Neural cell (in vitro differentiated cells): ENCODE measurements around the gene HLA-A. TPM values are rescaled to one million over a fixed set of nuclear protein-coding genes. Genes with fewer than 3 reads are reported as not detected.

Experiments
- H2AFZ ChIP-seq: fragments of 200-600, 300-800 bp; sonication (generic), shearing (Covaris generic); 2 replicates; pipeline ENCODE4 v1.6.0; 2014; ENCODE audit warnings: low read depth, mild to moderate bottlenecking, antibody characterized with exemption, low read length, moderate library complexity
- H3F3A ChIP-seq: fragments of 200-600 bp; shearing (Covaris generic); 2 replicates; pipeline ENCODE4 v1.6.1; 2016; ENCODE audit warnings: mild to moderate bottlenecking, moderate library complexity, mixed read lengths, antibody characterized with exemption, low read length; ENCODE audit not compliant: insufficient read depth, poor library complexity, severe bottlenecking
- H3K27ac ChIP-seq: fragments of 200-600, 300-800 bp; sonication (generic), shearing (Covaris generic); 2 replicates; pipeline ENCODE4 v1.5.1; 2014; ENCODE audit warnings: mild to moderate bottlenecking, low read length, moderate library complexity
- H3K27me3 ChIP-seq: fragments of 300-800, 200-600 bp; sonication (generic), shearing (Covaris generic); 2 replicates; pipeline ENCODE4 v1.6.0; 2014; ENCODE audit warnings: mild to moderate bottlenecking, low read depth, low read length, moderate library complexity; ENCODE audit not compliant: insufficient read depth
- H3K36me3 ChIP-seq: fragments of 300-800, 200-600 bp; sonication (generic), shearing (Covaris generic); 2 replicates; pipeline ENCODE4 v1.5.1; 2014; ENCODE audit warnings: mild to moderate bottlenecking, antibody characterized with exemption, low read length, moderate library complexity; ENCODE audit not compliant: insufficient read depth
- H3K4me2 ChIP-seq: fragments of 300-800, 200-600 bp; sonication (generic), shearing (Covaris generic); 2 replicates; pipeline ENCODE4 v1.6.0; 2014; ENCODE audit warnings: mild to moderate bottlenecking, low read length
- H3K4me3 ChIP-seq: fragments of 300-800, 200-600 bp; sonication (generic), shearing (Covaris generic); 2 replicates; pipeline ENCODE4 v1.5.1; 2014; ENCODE audit warnings: mild to moderate bottlenecking, low read length, moderate library complexity
- H3K79me2 ChIP-seq: fragments of 200-600 bp; shearing (Covaris generic); replicated peaks from 2 replicates; pipeline ENCODE4 v1.6.0; 2014; ENCODE audit warnings: mild to moderate bottlenecking, low read length, moderate library complexity; ENCODE audit not compliant: insufficient read depth
- H3K9ac ChIP-seq: fragments of 300-800, 200-600 bp; sonication (generic), shearing (Covaris generic); 2 replicates; pipeline ENCODE4 v1.6.1; 2016; ENCODE audit warnings: mild to moderate bottlenecking, low read length, mixed read lengths
- H3K9me2 ChIP-seq: fragments of 200-600 bp; shearing (Covaris generic); 2 replicates; pipeline ENCODE4 v1.6.1; 2016; ENCODE audit warnings: mild to moderate bottlenecking, low read length, mixed read lengths; ENCODE audit not compliant: insufficient read depth
- H3K9me3 ChIP-seq: fragments of 200-600, 300-800 bp; sonication (generic), shearing (Covaris generic); 2 replicates; pipeline ENCODE4 v1.6.1; 2016; ENCODE audit warnings: mild to moderate bottlenecking, mixed run types, low read length, moderate library complexity, mixed read lengths
- H4K20me1 ChIP-seq: fragments of 200-600 bp; shearing (Covaris generic); 2 replicates; pipeline ENCODE4 v1.6.1; 2016; ENCODE audit warnings: mild to moderate bottlenecking, mixed run types; ENCODE audit not compliant: insufficient read depth
- CTCF ChIP-seq: fragments of 450-650 bp; IDR thresholded peaks from 2 replicates; pipeline ENCODE4 v1.5.1; 2014; ENCODE audit warnings: antibody characterized with exemption, mild to moderate bottlenecking, moderate library complexity; ENCODE audit not compliant: poor library complexity, severe bottlenecking
- EZH2 ChIP-seq: fragments of 200-600, 300-800 bp; shearing (Covaris generic), sonication (generic); IDR thresholded peaks from 2 replicates; pipeline ENCODE4 v1.6.1; 2014; ENCODE audit warnings: antibody characterized with exemption, low read length, borderline replicate concordance, mild to moderate bottlenecking; ENCODE audit not compliant: insufficient read depth, poor library complexity, severe bottlenecking
- MXI1 ChIP-seq: fragments of 450-650 bp; conservative IDR thresholded peaks from 2 replicates; pipeline ENCODE4 v1.6.1; 2014; ENCODE audit warnings: antibody characterized with exemption, mild to moderate bottlenecking; ENCODE audit not compliant: poor library complexity, severe bottlenecking
- POLR2AphosphoS5 ChIP-seq: IDR thresholded peaks from 2 replicates; pipeline ENCODE4 v1.6.1; 2012
- RAD21 ChIP-seq: fragments of 450-650 bp; conservative IDR thresholded peaks from 2 replicates; pipeline ENCODE4 v1.6.1; 2014; ENCODE audit warnings: antibody characterized with exemption, mild to moderate bottlenecking, moderate library complexity
- SMC3 ChIP-seq: fragments of 450-650 bp; conservative IDR thresholded peaks from 2 replicates; pipeline ENCODE4 v1.6.1; 2014; ENCODE audit warnings: antibody characterized with exemption, mild to moderate bottlenecking, moderate library complexity; ENCODE audit not compliant: poor library complexity
- TAF1 ChIP-seq: IDR thresholded peaks from 2 replicates; pipeline ENCODE4 v1.6.1; 2012; ENCODE audit warnings: low read depth
- polyA plus RNA-seq: library from polyadenylated mRNA; depleted of rRNA; stranded (reverse); fragments of >200 nt; gene quantifications from 2 replicates; pipeline ENCODE4 v1.2.3, GENCODE V29; 2014

HLA-A gene
- polyA plus RNA-seq, 1 donor from 2014 or later: 47.6 TPM

GRCh38 chr6:29917857-29918256 lies 24.5 kb upstream of the HLA-A start:
- no peaks in the 10 kb centered on the region for H3K27me3 ChIP-seq
- H4K20me1 ChIP-seq: no peaks in the 10 kb centered on the region
- no peak overlapping the region for H3K27ac ChIP-seq
- no peaks in the 10 kb centered on the region for H3K9me3 ChIP-seq
- no peaks in the 10 kb centered on the region for H3K9me2 ChIP-seq
- no peak overlapping the region for H3K4me2 ChIP-seq
- H3K79me2 ChIP-seq: no peaks in the 10 kb centered on the region
- H2AFZ ChIP-seq: no peak overlapping the region
- no peak overlapping the region for H3K9ac ChIP-seq
- no peak overlapping the region for H3K4me3 ChIP-seq
- H3F3A ChIP-seq: no peaks in the 10 kb centered on the region
- H3K36me3 ChIP-seq: no peaks in the 10 kb centered on the region
- TF ChIP-seq RAD21 (no peak), TAF1 (no peak)

GRCh38 chr6:29919506-29920445 lies 22.6 kb upstream of the HLA-A start:
- H3K9me2 ChIP-seq: no peaks in the 10 kb centered on the region
- no peaks in the 10 kb centered on the region for H3K9me3 ChIP-seq
- no peaks in the 10 kb centered on the region for H4K20me1 ChIP-seq
- H3K36me3 ChIP-seq: no peaks in the 10 kb centered on the region
- H3K27me3 ChIP-seq: no peaks in the 10 kb centered on the region
- H3K79me2 ChIP-seq: no peaks in the 10 kb centered on the region
- H3K4me2 ChIP-seq: no peak overlapping the region
- H2AFZ ChIP-seq: no peak overlapping the region
- no peaks in the 10 kb centered on the region for H3F3A ChIP-seq
- TF ChIP-seq POLR2AphosphoS5 (no peak), TAF1 (no peak), SMC3 (no peak), EZH2 (no peak)
- no peak overlapping the region for H3K4me3 ChIP-seq
- H3K9ac ChIP-seq: no peak overlapping the region
- H3K27ac ChIP-seq: no peak overlapping the region

- H3K4me3 ChIP-seq: no peak overlapping the region
- H3K79me2 ChIP-seq: no peaks in the 10 kb centered on the region
- H3K9me2 ChIP-seq: no peaks in the 10 kb centered on the region
- H3K36me3 ChIP-seq: no peaks in the 10 kb centered on the region
- no peaks in the 10 kb centered on the region for H4K20me1 ChIP-seq
- no peak overlapping the region for H3K9ac ChIP-seq
- H3K9me3 ChIP-seq: no peaks in the 10 kb centered on the region
- no peak for TF ChIP-seq MXI1
- no peak for TF ChIP-seq SMC3
- no peak for TF ChIP-seq CTCF
- no peak for TF ChIP-seq RAD21
- TF ChIP-seq EZH2: no peak
- H2AFZ ChIP-seq: no peak overlapping the region
- no peaks in the 10 kb centered on the region for H3F3A ChIP-seq
- H3K27me3 ChIP-seq: no peaks in the 10 kb centered on the region
- H3K4me2 ChIP-seq: no peak overlapping the region
- no peak overlapping the region for H3K27ac ChIP-seq
These were observed 18.0 kb upstream of the HLA-A start for GRCh38 chr6:29924287-29924686.
